Activated CD4-positive, alpha-beta T cell treated with anti-CD3 and anti-CD28 coated beads for 36 hours (primary cell): ENCODE results near the gene DMPK. TPM values are rescaled to one million over a fixed set of nuclear protein-coding genes. Genes with fewer than 3 reads are reported as not detected.

Source experiments
- ATAC-seq: fragments of 200-7000 bp; cut with Tn5 transposase; one replicate; pipeline ENCODE4 v1.10.0; 2021; ENCODE audit warnings: mild to moderate bottlenecking, moderate library complexity
- CTCF ChIA-PET: fragments of 350-600 bp; sonication (Branson Sonifier 250); formaldehyde crosslinking; loops from one replicate; lab custom pipeline; 2021; ENCODE audit warnings: antibody characterized with exemption; lab: Charles Lee
- POLR2A ChIA-PET: fragments of 350-600 bp; sonication (Branson Sonifier 250); formaldehyde crosslinking; loops from one replicate; lab custom pipeline; 2021; ENCODE audit warnings: antibody characterized with exemption, inconsistent platforms; lab: Charles Lee
- DNase-seq: peaks from one replicate; pipeline ENCODE4 v3.0.0-alpha.2; 2020
- H3K27ac Mint-ChIP-seq: one replicate; pipeline ENCODE4 v1.8.0; 2021; ENCODE audit warnings: mixed read lengths
- H3K27me3 Mint-ChIP-seq: one replicate; pipeline ENCODE4 v1.8.0; 2021; ENCODE audit warnings: mixed read lengths
- H3K36me3 Mint-ChIP-seq: one replicate; pipeline ENCODE4 v1.8.0; 2021; ENCODE audit warnings: low read depth, mixed read lengths
- H3K4me1 Mint-ChIP-seq: one replicate; pipeline ENCODE4 v1.8.0; 2021; ENCODE audit warnings: mixed read lengths
- H3K4me3 Mint-ChIP-seq: one replicate; pipeline ENCODE4 v1.8.0; 2021; ENCODE audit warnings: mild to moderate bottlenecking, moderate library complexity, mixed read lengths
- H3K9me3 Mint-ChIP-seq: one replicate; pipeline ENCODE4 v1.8.0; 2021; ENCODE audit warnings: low read depth, mixed read lengths
- intact Hi-C, 2 experiments: fragments of 100-400 bp; cut with DNase I in 1 of 2; cut with micrococcal nuclease in 1 of 2; formaldehyde crosslinking; loops; one replicate each; pipeline versions ENCODE4 v1.14.2 to v1.15.1; 2022 to 2024; cut with DNase I, micrococcal nuclease
- total RNA-seq, 2 experiments: library from RNA; stranded (reverse); gene quantifications; one replicate each; pipeline ENCODE4 v1.2.3, GENCODE V29; 2021

The DMPK gene
- total RNA-seq, 2 experiments from 2014 or later: 15.0 to 19.4 TPM

- Mint-ChIP-seq H3K36me3 (peaks cover 44% of the 10 kb centered on the region), H3K27me3 (peaks cover 8% of the 10 kb centered on the region), H3K4me1 (peaks cover under 1% of the 10 kb centered on the region), H3K27ac (no peak overlapping the region), H3K9me3 (no peaks in the 10 kb centered on the region), H3K4me3 (no peak overlapping the region)
- ChIA-PET CTCF (interaction anchor here (0.6 to 1.6 kb wide), 2 partner anchors 15 to 93 kb away, joined by 3 to 4 read pairs; partner anchors contain the start of gene QPCTL), POLR2A (no interaction called here)
- intact Hi-C loops: no loop called here
- no peak for ATAC-seq
- DNase-seq: no peak
These were observed 2.8 kb upstream of the DMPK start for GRCh38 chr19:45785097-45785496.

DNA sequence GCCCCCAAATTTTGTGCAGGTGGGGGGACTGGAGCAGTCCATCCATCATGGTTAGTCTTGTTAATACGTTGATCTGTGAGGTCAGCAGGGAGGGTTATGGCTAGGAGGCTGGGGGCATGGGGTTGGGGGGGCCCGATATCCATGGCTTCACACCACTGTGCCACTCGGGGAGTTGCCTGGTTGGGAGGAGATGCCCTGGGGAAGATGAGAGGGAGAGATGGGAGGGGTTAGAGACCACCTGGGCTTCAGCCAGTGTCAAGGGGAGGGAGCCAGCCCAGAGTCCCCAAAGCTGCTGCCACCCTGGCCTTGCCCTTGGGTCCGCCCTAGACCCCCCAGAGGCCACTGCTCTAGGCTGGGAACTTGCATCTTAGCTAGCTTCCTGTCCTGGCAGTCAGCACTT is 1.8 kb upstream of the DMPK start:
- H3K4me3 Mint-ChIP-seq: no peak overlapping the region
- intact Hi-C loops: no loop called here
- H3K4me1 Mint-ChIP-seq: peaks cover 10% of the 10 kb centered on the region
- H3K27me3 Mint-ChIP-seq: peaks cover 10% of the 10 kb centered on the region
- H3K27ac Mint-ChIP-seq: no peak overlapping the region
- POLR2A ChIA-PET: interaction anchor here (0.8 kb wide), 1 partner anchor 18 kb away, joined by 3 read pairs; no protein-coding TSS in a partner anchor
- ATAC-seq (no peak), DNase-seq (no peak)
- H3K9me3 Mint-ChIP-seq: no peaks in the 10 kb centered on the region
- CTCF ChIA-PET: interaction anchor here (1.6 kb wide), 1 partner anchor 14 kb away, joined by 4 read pairs; no protein-coding TSS in a partner anchor
- H3K36me3 Mint-ChIP-seq: peaks cover 35% of the 10 kb centered on the region

DNA sequence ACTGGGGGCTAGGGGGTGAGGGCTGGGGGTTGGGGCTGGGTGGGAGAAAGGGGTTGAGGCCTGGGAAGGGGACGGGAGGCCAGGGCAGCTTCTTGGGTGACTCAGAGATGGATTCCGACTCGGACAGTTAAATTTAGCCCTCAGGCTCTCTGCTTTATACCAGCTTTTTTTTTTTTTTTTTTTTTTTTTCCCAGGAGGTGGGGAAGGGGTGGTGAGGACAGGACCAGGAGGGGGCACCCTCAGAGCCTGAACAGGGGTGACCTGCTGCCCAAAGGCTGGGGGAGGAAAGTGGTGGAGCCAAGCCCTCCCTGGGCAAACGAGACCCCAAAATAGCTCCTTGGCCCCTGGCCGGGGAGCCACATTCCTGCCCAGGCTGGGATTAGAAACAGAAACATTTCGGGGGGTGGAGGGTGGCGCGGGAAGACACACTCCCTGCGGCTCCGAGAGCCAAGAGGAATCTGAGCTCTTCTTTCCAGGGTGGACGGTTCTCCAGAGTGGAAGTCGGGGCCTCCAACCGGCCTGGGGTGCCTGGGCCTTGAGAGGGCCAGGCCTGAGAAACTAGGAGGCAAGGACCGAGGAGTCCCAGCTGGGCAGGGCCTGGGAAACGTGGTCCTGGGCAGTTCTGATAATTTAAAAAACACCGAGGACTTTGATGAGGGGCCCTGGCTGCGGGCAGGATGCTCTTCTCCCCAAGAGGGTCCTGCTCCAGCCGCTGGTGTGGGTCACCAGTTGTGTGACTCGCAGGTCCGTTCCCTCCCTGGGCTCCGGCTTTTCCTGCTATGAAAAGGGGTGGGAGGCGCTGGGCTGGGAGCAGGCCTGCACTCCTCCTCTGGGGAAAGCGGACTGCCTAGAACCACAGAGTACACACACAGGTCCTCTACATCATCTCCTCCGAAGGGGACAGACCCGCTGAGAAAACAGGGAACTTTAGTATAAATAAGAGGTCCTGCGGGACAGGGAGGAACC is 813 bp upstream of the DMPK start:
- ATAC-seq: no peak
- Mint-ChIP-seq H3K36me3 (peaks cover 29% of the 10 kb centered on the region), H3K4me3 (no peak overlapping the region), H3K9me3 (no peaks in the 10 kb centered on the region), H3K27ac (no peak overlapping the region), H3K27me3 (peaks cover 9% of the 10 kb centered on the region), H3K4me1 (peaks cover 16% of the 10 kb centered on the region)
- CTCF ChIA-PET: interaction anchor here (0.7 kb wide), 1 partner anchor 10 kb away, joined by 3 read pairs; no protein-coding TSS in a partner anchor
- POLR2A ChIA-PET: interaction anchor here (0.8 kb wide), 1 partner anchor 19 kb away, joined by 3 read pairs; no protein-coding TSS in a partner anchor
- intact Hi-C loops: no loop called here
- no peak for DNase-seq

DNA sequence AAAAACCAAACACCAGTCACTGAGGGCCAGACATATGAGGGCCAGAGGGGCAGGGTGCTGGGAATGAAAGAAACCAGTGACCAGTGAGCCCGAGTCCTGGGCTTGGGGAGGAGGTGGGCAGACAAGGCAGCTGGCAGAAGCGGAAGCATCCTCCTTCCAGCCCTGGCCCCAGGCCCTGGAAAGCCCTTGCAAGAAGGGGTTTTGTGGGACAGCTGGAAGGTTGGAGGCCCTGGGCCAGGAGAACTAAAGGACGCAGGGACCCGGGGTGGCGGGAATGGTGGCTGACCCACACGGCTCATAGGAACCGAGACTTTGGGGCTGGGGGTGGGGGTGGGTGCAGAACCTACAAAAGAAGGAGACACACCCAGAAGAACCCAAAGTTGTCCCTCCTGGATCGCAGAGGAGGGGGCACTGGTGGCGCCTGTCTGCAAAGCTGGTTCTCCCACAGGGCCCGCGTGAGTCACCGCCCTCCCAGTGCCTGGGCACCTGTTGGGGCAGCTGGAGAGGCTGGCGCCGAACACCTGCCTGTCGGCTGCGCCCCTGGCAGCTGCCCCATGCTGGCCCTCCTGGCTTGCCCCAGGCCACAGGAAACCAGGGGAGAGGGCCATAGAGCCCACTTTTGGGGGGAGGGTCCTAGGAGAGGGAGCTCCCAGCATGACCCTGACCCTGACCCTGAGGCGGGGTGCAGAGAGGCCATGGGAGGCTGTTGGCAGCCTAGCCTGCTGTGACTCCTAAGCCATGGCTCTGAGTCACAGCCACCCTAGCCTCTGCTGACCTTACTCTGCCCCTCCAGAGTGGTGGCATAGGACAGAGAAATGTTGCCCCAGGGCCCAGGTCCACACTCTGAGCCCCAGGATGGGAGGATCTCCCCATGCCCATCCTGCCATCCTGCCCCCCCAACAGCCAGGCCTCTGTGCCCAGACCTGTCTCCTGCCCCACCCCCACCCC is 802 bp downstream of the DMPK start:
- ChIA-PET CTCF (no interaction called here), POLR2A (interaction anchor here (0.5 kb wide), 1 partner anchor 110 kb away, joined by 3 read pairs; no protein-coding TSS in a partner anchor)

GRCh38 chr19:45780448-45781213 is 1.7 kb downstream of the DMPK start:
- DNase-seq (no peak), ATAC-seq (no peak)
- Mint-ChIP-seq H3K36me3 (peaks cover 22% of the 10 kb centered on the region), H3K4me1 (peaks cover 16% of the 10 kb centered on the region), H3K9me3 (no peaks in the 10 kb centered on the region), H3K27ac (no peak overlapping the region), H3K4me3 (no peak overlapping the region), H3K27me3 (peaks cover 9% of the 10 kb centered on the region)
- intact Hi-C loops: no loop called here
- CTCF ChIA-PET: interaction anchor here (1.8 kb wide), 1 partner anchor 11 kb away, joined by 30 read pairs; the partner anchor contains the start of gene SIX5
- POLR2A ChIA-PET: no interaction called here

More for the DNA sequence above, 802 bp downstream of the DMPK start:
- Mint-ChIP-seq H3K4me1 (peaks cover 16% of the 10 kb centered on the region), H3K27ac (no peak overlapping the region), H3K4me3 (no peak overlapping the region), H3K9me3 (no peaks in the 10 kb centered on the region), H3K36me3 (peaks cover 27% of the 10 kb centered on the region), H3K27me3 (peaks cover 9% of the 10 kb centered on the region)
- DNase-seq (no peak), ATAC-seq (no peak)
- intact Hi-C loops: no loop called here

GRCh38 chr19:45780146-45780447 is 2.2 kb downstream of the DMPK start:
- CTCF ChIA-PET: interaction anchor here (1.8 kb wide), 1 partner anchor 10 kb away, joined by 30 read pairs; the partner anchor contains the start of gene SIX5
- Mint-ChIP-seq H3K36me3 (peaks cover 19% of the 10 kb centered on the region), H3K4me3 (no peak overlapping the region), H3K9me3 (no peaks in the 10 kb centered on the region), H3K4me1 (peaks cover 16% of the 10 kb centered on the region), H3K27me3 (peaks cover 9% of the 10 kb centered on the region), H3K27ac (no peak overlapping the region)
- intact Hi-C loops: no loop called here
- ATAC-seq: no peak
- no peak for DNase-seq
- POLR2A ChIA-PET: no interaction called here

- Mint-ChIP-seq H3K9me3 (no peaks in the 10 kb centered on the region), H3K27ac (no peak overlapping the region), H3K27me3 (peaks cover 9% of the 10 kb centered on the region), H3K36me3 (peaks cover 18% of the 10 kb centered on the region), H3K4me1 (peaks cover 16% of the 10 kb centered on the region), H3K4me3 (peak overlapping the region; percentile 47)
- ATAC-seq: peak; percentile 99
- ChIA-PET POLR2A (interaction anchor here (0.7 to 1.1 kb wide), 2 partner anchors 10 to 12 kb away, joined by 3 to 4 read pairs; partner anchors contain the start of gene SIX5), CTCF (interaction anchor here (0.6 to 1.8 kb wide), 12 partner anchors 10 to 1869 kb away, joined by 3 to 30 read pairs (median 4); partner anchors contain the start of gene SIX5)
- intact Hi-C loops: loop anchor here (1.0 kb wide), 5 partner anchors 9 to 216 kb away; partner anchors contain the start of genes DMWD (in 2 of the 2), CCDC61 (in 1 of the 2) and OPA3 (in 1 of the 2)
- DNase-seq: peak; percentile 97
These were observed 2.8 kb downstream of the DMPK start for GRCh38 chr19:45779231-45780145.

- peaks cover 9% of the 10 kb centered on the region for H3K27me3 Mint-ChIP-seq
- CTCF ChIA-PET: interaction anchor here (0.7 kb wide), 1 partner anchor 21 kb away, joined by 3 read pairs; no protein-coding TSS in a partner anchor
- no peak overlapping the region for H3K4me3 Mint-ChIP-seq
- POLR2A ChIA-PET: no interaction called here
- peaks cover 16% of the 10 kb centered on the region for H3K4me1 Mint-ChIP-seq
- ATAC-seq (no peak), DNase-seq (no peak)
- H3K27ac Mint-ChIP-seq: no peak overlapping the region
- peaks cover 14% of the 10 kb centered on the region for H3K36me3 Mint-ChIP-seq
- H3K9me3 Mint-ChIP-seq: no peaks in the 10 kb centered on the region
- intact Hi-C loops: no loop called here
These were observed 4.2 kb downstream of the DMPK start for GRCh38 chr19:45778010-45778661.

DNA sequence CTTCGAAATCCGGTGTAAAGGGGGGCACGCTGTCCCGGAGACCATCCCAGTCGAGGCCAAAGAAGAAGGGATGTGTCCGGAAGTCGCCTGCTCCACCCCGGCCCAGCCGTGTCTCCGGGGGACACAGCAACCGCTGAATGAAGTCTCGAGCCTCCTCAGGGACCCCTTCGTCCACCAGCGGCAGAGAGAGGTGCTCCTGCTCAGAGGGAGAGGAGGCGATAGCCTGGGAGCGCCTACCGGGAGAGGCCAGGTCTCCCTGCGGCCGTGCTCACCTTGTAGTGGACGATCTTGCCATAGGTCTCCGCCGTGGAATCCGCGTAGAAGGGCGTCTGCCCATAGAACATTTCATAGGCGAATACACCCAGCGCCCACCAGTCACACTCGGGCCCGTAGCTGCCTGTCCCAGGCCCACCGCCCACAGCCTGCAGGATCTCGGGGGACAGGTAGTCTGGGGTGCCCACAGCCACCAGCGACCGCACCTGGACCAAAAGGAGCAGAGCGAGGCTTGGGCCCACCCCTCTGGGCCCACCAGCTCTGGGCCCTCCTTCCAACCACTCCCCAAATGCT is 4.8 kb downstream of the DMPK start:
- no peak for ATAC-seq
- no peak overlapping the region for H3K27ac Mint-ChIP-seq
- H3K4me3 Mint-ChIP-seq: no peak overlapping the region
- ChIA-PET POLR2A (no interaction called here), CTCF (interaction anchor here (0.7 kb wide), 1 partner anchor 20 kb away, joined by 3 read pairs; no protein-coding TSS in a partner anchor)
- peaks cover 16% of the 10 kb centered on the region for H3K4me1 Mint-ChIP-seq
- peaks cover 9% of the 10 kb centered on the region for H3K27me3 Mint-ChIP-seq
- peaks cover 14% of the 10 kb centered on the region for H3K36me3 Mint-ChIP-seq
- no peaks in the 10 kb centered on the region for H3K9me3 Mint-ChIP-seq
- intact Hi-C loops: no loop called here
- DNase-seq: no peak
